Measurements from ENCODE around the gene AGBL4. TPM values are rescaled to one million over a fixed set of nuclear protein-coding genes. Genes with fewer than 3 reads are reported as not detected.
A peak's percentile ranks its signal among the peaks of the same experiment; 100 is the strongest.

The AGBL4 gene
- total and polyA plus RNA-seq, 11 donors: 0.40 to 1.4 (median 0.54) TPM; not detected in 3

DNA sequence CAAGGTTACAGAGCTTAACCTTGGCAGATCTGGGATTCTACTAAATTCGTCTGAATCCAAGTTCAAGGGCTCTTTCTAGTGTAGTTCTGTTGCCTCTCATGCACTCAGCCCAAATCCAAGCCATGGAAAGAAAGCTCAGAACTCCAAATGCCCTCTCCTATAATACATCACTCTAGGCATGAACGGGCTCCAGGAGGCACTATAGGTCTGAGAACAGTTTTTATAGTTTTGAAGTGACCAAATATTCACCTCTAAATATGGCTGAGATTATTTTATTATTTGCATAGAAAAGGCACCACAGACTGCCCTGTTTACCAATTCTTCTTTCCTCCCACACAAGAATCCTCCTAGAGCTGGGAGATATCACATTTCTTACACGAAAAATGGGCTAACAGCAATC lies 919.2 kb downstream of the AGBL4 start:
- Histone ChIP-seq H3K4me1 (no peaks in the 10 kb centered on the region), H3K27me3 (no peaks in the 10 kb centered on the region), H3K36me3 (no peaks in the 10 kb centered on the region), H3K27ac (no peak overlapping the region), H3K9me3 (no peaks in the 10 kb centered on the region), H3K4me3 (no peak overlapping the region)
- ATAC-seq (no peak), DNase-seq (no peak)
- intact Hi-C loops (cut with DNase I): no loop called here
- TF ChIP-seq POLR2A (IDR thresholded peaks at IDR 0.05): no peak
- TF ChIP-seq CTCF (IDR thresholded peaks at IDR 0.05): peak in 1 of 12 donors; percentile 5
- 60 to 73% (median 63%) methylated on average over 3 of the region's 3 CpGs for WGBS, 4 donors

- no peak for DNase-seq
- no peaks in the 10 kb centered on the region for H3K27me3 ChIP-seq
- no peak overlapping the region for H3K4me3 ChIP-seq
- no peaks in the 10 kb centered on the region for H3K9me3 ChIP-seq
- intact Hi-C loops (cut with DNase I): no loop called here
- no peaks in the 10 kb centered on the region for H3K4me1 ChIP-seq
- TF ChIP-seq POLR2A (IDR thresholded peaks at IDR 0.05) (no peak), CTCF (IDR thresholded peaks at IDR 0.05) (no peak)
- H3K36me3 ChIP-seq: no peaks in the 10 kb centered on the region
- no peak overlapping the region for H3K27ac ChIP-seq
- ATAC-seq: no peak
These were observed 921.0 kb downstream of the AGBL4 start for GRCh38 chr1:49102752-49103151.

DNA sequence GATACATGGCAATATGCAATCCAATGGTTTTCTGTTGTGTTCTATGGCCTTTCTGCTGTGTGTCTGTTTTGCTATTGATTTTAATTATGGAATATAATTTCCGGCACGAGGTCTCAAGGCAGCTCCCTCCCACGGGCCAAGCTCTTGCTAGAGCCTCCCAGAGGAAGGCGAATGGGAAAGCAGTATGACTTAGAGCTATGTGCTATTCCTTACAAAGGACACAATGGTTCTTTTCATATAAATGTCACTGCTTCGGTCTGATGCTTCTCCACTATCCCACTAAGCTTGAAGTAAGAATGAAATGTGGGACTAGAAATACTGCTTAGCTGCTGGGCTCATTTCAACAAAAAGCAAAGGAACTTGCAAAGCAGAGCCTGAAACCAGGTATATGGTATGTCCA lies 924.9 kb downstream of the AGBL4 start:
- Histone ChIP-seq H3K4me1 (no peaks in the 10 kb centered on the region), H3K36me3 (no peaks in the 10 kb centered on the region), H3K27ac (no peak overlapping the region), H3K9me3 (no peaks in the 10 kb centered on the region), H3K27me3 (no peaks in the 10 kb centered on the region), H3K4me3 (no peak overlapping the region)
- TF ChIP-seq POLR2A (IDR thresholded peaks at IDR 0.05): no peak
- intact Hi-C loops (cut with DNase I): no loop called here
- 77 to 85% (median 80%) methylated on average over 5 of the region's 5 CpGs for WGBS, 4 donors
- ATAC-seq (no peak), DNase-seq (no peak)

GRCh38 chr1:49086327-49086726 lies 937.4 kb downstream of the AGBL4 start:
- 86 to 100% (median 89%) methylated on average over 2 of the region's 2 CpGs for WGBS, 4 donors
- intact Hi-C loops (cut with DNase I): no loop called here
- no peak for DNase-seq

More at GRCh38 chr1:49086327-49086726, 937.4 kb downstream of the AGBL4 start:
- no peak for TF ChIP-seq POLR2A (IDR thresholded peaks at IDR 0.05)
- TF ChIP-seq CTCF (IDR thresholded peaks at IDR 0.05): no peak
- Histone ChIP-seq H3K4me1 (no peaks in the 10 kb centered on the region), H3K27me3 (peaks cover 0 to 17% (median 0%) of the 10 kb centered on the region in 9 donors), H3K36me3 (no peaks in the 10 kb centered on the region), H3K27ac (no peak overlapping the region), H3K4me3 (no peak overlapping the region), H3K9me3 (peaks cover 0 to 8% (median 0%) of the 10 kb centered on the region in 12 donors)
- ATAC-seq: no peak

All from heart left ventricle (tissue), 16 donors.